GM19397 (cell line): Measurements from ENCODE around the gene DCST1.

Source experiments
- ATAC-seq: cut with Tn5 transposase; IDR thresholded peaks from one replicate; pipeline ENCODE4 v1.9.1; 2021; ENCODE audit warnings: mild to moderate bottlenecking, moderate library complexity; ENCODE audit not compliant: unreplicated experiment

The DCST1 gene

DNA sequence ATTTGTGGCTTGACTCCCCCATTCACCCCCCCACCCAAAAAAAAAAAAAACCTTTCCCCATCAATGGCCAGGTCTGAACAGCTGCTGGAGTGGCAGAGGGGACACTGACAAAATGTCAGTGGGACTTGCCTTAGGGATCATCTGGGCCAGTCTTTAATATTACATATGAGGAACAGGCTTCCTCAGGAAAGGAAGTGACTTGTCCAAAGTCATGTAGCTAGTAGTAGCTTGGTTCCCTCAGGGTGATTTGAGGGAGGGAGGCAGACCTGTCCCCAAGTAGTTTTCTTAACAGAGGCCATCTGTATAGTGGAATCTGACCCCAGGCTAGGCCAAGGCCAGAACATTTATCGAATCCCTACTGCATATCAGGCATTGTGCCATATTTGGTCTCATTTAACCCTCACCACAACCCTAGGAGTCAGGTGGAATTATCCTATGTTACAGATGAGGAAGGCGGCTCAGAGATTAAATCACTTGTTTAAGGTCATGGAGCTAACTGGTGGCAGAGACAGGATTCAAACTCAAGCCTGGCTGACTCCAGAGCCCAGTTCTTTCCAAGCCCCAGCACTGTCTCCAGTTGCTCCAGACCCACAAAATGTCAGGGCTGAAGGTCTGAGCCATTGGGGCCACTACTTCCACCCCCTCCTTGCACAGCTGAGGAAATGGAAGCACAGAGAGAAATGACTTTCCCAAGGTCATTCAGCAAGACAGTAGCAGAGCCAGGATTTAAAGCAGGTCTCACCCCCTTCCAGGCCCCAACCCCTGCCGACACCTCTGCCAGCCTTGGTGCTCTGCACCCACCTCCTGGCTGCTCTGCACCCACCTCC, 20.6 kb upstream of the DCST1 start:
- ATAC-seq, result no peak

DNA sequence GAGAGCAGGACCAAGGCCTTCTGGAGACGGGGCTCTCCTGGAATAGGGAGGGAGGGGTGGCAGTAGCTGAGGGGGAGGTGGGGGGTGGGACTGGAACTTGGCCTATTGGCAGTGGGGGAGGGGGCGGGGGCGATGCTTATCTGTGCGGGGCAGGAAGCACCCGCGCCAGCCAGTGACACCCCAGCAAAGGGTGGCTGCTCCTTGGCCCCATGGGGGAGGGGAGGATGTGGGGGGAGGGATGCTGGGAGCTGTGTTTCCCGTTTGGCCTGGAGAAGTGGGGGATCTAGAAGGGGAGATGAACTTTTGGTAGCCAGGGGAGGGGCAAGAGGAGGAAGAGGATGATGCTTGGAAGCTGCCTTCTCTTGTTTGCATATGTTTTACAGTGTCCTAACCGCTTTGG, 20.0 kb upstream of the DCST1 start:
- no peak for ATAC-seq

DNA sequence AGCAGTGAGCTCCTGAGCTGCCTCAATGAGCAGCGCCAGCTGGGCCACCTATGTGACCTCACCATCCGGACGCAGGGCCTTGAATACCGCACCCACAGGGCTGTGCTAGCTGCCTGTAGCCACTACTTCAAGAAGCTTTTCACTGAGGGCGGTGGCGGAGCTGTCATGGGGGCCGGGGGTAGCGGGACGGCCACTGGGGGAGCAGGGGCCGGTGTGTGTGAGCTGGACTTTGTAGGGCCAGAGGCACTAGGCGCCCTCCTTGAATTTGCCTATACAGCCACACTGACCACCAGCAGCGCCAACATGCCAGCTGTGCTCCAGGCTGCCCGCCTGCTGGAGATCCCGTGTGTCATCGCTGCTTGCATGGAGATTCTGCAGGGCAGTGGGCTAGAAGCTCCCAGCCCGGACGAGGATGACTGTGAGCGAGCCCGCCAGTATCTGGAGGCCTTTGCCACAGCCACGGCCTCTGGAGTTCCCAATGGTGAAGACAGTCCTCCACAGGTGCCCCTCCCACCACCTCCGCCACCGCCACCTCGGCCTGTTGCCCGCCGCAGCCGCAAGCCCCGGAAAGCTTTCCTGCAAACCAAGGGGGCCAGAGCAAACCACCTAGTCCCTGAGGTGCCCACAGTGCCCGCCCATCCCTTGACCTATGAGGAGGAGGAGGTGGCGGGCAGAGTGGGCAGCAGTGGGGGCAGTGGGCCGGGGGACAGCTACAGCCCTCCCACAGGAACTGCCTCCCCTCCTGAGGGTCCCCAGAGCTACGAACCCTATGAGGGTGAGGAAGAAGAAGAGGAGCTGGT, 18.7 kb upstream of the DCST1 start:
- no peak for ATAC-seq

DNA sequence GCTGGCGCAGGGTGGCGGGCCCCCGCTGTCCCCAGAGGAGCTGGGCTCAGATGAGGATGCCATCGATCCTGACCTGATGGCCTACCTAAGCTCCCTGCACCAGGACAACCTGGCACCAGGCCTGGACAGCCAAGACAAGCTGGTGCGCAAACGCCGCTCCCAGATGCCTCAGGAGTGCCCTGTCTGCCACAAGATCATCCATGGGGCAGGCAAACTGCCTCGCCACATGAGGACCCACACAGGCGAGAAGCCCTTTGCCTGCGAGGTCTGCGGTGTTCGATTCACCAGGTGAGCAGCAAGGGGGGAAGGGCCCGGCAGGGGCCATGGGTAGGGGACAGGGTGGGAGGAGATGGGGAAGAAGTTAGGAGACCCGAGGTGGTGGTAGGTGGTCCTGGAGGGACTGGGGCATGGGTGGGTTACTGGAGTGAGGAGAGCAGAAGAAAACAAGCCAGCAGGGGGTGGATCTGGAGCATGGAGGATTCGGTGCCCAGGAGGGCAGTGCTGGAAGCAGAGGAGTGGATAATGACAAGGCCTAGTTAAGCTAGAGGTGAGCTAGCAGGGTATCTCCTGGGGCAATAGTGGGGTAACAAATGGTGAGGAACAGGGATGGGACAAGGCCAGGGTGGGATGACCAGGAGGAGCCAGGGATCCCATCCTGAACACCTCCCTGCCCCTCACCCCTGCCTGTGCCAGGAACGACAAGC, 17.9 kb upstream of the DCST1 start:
- ATAC-seq, result no peak

GRCh38 chr1:155016231-155016831, 17.3 kb upstream of the DCST1 start:
- ATAC-seq, result no peak

DNA sequence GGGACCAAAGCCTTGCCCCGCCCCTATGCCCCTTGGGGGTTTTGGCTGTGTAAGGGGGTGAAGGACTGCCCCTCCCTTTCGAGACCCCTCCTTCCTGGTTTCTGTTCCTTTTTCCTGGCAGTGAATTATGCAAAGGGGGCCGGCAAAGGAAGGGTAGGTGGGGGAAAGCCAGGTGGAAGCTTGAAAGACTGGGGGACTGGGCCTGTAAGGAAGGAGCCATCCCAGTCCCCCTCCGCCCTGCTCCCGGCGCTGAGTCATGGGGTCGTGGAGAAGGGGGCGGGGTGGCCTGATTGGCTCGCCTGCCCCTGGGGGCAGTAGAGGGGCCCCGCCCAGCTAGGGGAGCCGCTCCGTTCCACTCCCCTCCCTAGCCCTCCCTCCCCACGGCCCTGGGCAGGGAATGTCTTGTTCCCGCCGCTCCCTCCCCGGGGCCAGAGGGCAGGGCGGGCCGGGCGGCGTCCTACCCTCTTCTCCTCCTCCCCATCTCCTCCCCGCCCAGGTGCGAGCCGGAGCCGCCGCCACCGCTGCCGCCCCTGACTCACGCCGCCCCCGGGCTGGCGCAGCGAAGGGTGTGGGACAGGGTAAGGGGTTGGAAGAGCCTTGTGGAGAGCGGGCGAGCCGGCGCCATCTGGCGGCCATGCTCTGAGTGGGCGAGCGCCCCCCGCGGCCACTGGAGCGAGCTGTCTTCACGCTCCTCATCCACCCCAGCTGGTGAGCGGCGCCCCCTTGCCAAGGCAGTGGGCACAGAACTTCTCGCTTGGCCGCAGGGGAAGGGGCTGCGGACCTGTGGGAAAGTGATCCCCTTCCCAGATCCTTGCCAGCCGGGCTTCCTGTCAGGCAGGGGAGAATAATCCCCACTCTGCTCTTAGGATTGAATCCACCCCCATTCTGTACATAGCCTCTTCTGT, 16.3 kb upstream of the DCST1 start:
- ATAC-seq, result peak; percentile 76

DNA sequence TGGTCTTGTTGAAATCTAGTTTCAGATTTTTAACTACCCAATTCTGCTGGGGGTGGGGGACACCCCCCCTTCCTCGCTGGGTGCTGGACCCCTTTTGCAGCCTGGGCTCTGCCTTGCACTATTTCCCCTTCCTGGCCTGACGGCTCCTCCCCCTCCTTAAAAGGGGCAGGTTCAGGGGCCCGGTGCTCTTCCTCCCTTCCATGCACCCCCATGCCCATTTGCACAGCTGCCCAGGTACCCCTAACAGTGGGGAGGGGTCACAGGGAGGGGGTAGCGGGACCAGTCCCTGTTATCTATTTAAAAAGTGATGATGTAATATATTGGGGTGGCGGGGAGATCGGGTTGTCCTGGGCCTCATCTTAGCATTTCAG, 15.7 kb upstream of the DCST1 start:
- no peak for ATAC-seq

- ATAC-seq, result no peak
Observed at GRCh38 chr1:155018617-155019348, 14.8 kb upstream of the DCST1 start.

GRCh38 chr1:155019377-155020245, 14.0 kb upstream of the DCST1 start:
- ATAC-seq, result no peak

GRCh38 chr1:155022136-155022926, 11.3 kb upstream of the DCST1 start:
- ATAC-seq, result no peak

DNA sequence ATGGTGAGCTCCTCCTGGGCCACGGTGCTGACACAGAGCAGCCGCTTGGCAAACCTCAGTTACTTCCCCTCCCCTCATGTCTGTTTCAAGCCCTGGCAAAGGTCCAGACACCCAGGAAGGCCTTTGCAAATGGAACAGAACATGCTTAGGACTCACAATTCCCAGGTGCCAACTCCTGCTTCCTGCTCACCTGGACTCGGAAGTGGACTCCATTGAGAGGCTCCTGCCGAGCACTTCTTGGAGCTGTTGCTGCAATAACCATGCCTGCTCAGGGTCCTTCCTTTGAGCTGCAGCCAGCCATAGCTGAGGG, 10.7 kb upstream of the DCST1 start:
- ATAC-seq, result no peak

- no peak for ATAC-seq
Observed at GRCh38 chr1:155023627-155024026, 10.0 kb upstream of the DCST1 start.

DNA sequence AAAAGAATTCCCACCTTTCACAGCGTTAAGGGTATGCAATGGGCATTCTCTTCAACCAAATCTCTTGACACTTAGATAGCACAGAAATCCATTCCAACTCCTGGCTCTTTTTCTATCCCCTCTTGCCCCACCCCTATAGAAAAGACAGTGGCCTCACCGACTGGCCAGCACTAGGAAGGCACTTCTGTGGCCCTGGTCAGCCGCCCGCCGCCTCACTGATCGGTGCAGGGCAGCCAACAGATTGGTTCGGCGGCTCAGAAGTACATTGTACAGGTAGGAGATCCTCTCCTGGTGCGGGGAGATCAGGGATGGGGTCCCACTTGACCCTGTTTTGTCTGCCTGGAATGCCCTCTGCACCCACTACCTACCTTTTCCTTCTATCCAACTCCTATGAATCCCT, 9.3 kb upstream of the DCST1 start:
- no peak for ATAC-seq

DNA sequence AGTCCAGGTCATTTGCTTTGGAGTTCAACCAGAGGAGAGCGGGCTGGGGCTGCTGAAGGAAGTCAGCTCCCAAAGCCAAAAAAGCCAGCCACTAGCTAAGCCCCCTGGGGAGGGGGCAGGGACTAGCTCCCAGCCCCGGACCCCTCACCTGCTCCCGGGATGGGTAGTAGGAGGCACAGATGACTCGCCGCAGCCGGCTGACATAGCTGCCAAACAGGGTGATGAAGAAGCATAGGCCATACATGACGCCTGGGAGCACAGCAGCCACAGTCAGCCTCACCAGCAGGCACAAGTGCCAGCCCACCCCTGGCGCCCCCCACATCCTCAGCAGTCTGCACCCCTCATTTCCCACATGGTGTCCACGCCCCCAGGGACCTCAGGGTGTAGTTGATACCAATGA, 7.5 kb upstream of the DCST1 start:
- no peak for ATAC-seq

DNA sequence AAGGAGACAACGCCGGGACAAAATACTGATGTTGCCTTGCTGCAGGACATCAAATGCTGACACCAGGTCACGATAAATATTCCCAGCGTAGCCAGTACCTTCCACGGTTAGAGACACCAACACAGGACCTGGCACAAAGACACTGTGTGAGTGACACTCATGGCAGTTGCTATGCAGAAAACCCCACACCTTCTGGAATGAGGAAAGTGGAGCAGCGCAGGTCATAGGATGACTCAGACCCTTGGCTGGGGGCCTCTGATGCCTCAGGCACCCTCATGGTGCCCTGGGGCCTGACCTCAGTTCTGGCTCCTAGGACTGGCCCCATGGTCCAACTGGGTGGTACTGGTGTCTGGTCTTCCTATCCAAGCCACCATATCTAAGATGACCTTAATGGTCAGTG, 7.0 kb upstream of the DCST1 start:
- ATAC-seq, result no peak

- ATAC-seq, result no peak
Observed at GRCh38 chr1:155029513-155030242, 3.9 kb upstream of the DCST1 start.

GRCh38 chr1:155030243-155030795, 3.3 kb upstream of the DCST1 start:
- ATAC-seq, result no peak
